Fibroblast of skin of left biceps (primary cell): ENCODE measurements around the gene CCDC171.
"Not testable (repeated sequence)": the region's sequence is repeated elsewhere in the genome, so short reads cannot be mapped to it uniquely, and the experiment has no call there.

ENCODE experiments used
- DNase-seq, 2 experiments: peaks; one replicate each; pipeline ENCODE4 v3.0.0-alpha.2; 2013; ENCODE audit warnings: low read depth in 2 of 2

The CCDC171 gene

GRCh38 chr9:15552636-15553527 is at the start of gene CCDC171:
CCDC171 (plus strand) TSS chr9:15553043; CDS start chr9:15564089, 11,046 bp downstream.
- peak; percentile 87 to 89 for DNase-seq

GRCh38 chr9:15505921-15506320 is 46.9 kb upstream of the CCDC171 start:
- DNase-seq = no peak

- no peak for DNase-seq
Observed at GRCh38 chr9:15509931-15510788, 42.7 kb upstream of the CCDC171 start.

- DNase-seq = peak; percentile 80 to 84
Observed at GRCh38 chr9:15510789-15511575, 41.9 kb upstream of the CCDC171 start, which contains the start of gene PSIP1. PSIP1 (minus strand) TSS chr9:15510970; CDS start chr9:15510188, 782 bp downstream.

- no peak for DNase-seq
Observed at GRCh38 chr9:15512204-15512603, 40.6 kb upstream of the CCDC171 start.

- DNase-seq = no peak
Observed at GRCh38 chr9:15512889-15513288, 40.0 kb upstream of the CCDC171 start.

GRCh38 chr9:15513335-15513734 is 39.5 kb upstream of the CCDC171 start:
- no peak for DNase-seq

GRCh38 chr9:15519831-15520230 is 33.0 kb upstream of the CCDC171 start:
- no peak for DNase-seq

- DNase-seq = no peak
Observed at GRCh38 chr9:15521254-15521653, 31.6 kb upstream of the CCDC171 start.

- DNase-seq = no peak
Observed at GRCh38 chr9:15522130-15522755, 30.6 kb upstream of the CCDC171 start.

GRCh38 chr9:15524845-15525455 is 27.9 kb upstream of the CCDC171 start:
- DNase-seq = no peak

GRCh38 chr9:15525958-15526357 is 26.9 kb upstream of the CCDC171 start:
- DNase-seq = no peak

- DNase-seq = not testable (repeated sequence)
Observed at GRCh38 chr9:15527035-15527434, 25.8 kb upstream of the CCDC171 start.

GRCh38 chr9:15529566-15530324 is 23.1 kb upstream of the CCDC171 start:
- DNase-seq = no peak

- DNase-seq = no peak
Observed at GRCh38 chr9:15531380-15531779, 21.5 kb upstream of the CCDC171 start.

GRCh38 chr9:15541872-15542271 is 11.0 kb upstream of the CCDC171 start:
- no peak for DNase-seq

GRCh38 chr9:15542624-15543023 is 10.2 kb upstream of the CCDC171 start:
- no peak for DNase-seq

GRCh38 chr9:15543047-15543813 is 9.6 kb upstream of the CCDC171 start:
- no peak for DNase-seq

GRCh38 chr9:15549611-15550010 is 3.2 kb upstream of the CCDC171 start:
- DNase-seq = no peak
